Metanephros (tissue), 2 donors: Measurements from ENCODE around the gene DTWD2. TPM values are rescaled to one million over a fixed set of nuclear protein-coding genes. Genes with fewer than 3 reads are reported as not detected.

Experiments used
- small RNA-seq: library from RNA; depleted of rRNA; stranded (forward); fragments of <200 nt; gene quantifications from one replicate; pipeline ENCODE3, GENCODE V24; 2014; ENCODE audit warnings: low replicate concordance
- total RNA-seq: library from RNA; depleted of rRNA; stranded (reverse); fragments of >200 nt; gene quantifications from one replicate; pipeline ENCODE4 v1.2.3, GENCODE V29; 2014

Gene DTWD2
- 15.5 TPM for total RNA-seq

DNA sequence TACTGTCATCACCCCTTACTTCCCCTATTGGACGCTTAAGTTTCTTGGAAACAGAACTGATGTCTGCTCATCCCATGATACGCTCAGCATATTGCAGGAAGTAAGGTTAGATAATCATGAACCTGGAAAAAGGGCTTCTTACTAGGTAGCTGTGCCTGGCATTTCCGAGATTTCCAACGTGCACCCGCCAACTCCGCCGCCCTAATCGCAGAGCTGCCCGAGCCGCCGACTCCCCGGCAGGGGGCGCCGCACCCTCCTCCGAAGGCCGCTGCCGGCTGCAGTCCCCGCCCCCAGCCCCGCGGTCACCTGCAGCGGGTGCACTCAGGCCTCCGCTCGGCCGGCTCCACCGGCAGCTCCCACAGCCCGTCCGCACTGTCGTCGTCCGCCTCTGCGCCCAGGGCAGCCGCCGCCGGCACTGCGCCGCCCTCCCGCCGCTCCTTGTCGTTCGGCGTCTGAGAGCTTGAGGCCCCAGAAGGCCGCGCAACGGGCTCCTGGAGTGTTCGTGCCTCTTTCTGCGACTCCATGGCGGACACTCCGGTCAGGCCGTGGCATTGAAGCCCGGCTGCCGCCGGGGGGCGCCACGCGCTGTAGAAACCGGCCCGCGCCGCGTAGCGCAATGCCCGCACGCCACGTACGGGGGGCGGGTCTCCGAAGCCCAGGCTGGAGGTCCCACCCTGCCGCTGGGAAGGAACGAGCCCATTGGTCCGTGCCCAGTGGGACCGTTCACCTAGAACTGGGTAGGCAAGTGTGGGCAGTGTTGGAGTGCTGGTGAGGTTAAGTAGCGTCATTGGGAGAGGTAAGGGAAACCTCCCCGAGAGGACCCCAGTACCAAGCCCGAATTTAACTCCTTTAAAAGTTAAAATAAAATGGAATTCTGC is at the start of gene DTWD2:
DTWD2 (minus strand) TSS at position 560 of the 878 bp plus-strand sequence; CDS start at position 524, 36 bp downstream.

Small RNA genes within 50 kb of the gene (small RNA-seq; reads per million reads assigned to genes)
- gene RNU6-373P = not detected

Other genes starting within 250 kb of the DTWD2 start
- 109 TPM for gene DMXL1, start 82.5 kb upstream of the DTWD2 start, total RNA-seq